GM23338 (cell line): ENCODE data around the gene ZBTB20. TPM values are rescaled to one million over a fixed set of nuclear protein-coding genes. Genes with fewer than 3 reads are reported as not detected.

Experiments used
- ATAC-seq: fragments of 200-7000 bp; cut with Tn5 transposase; 3 replicates; pipeline ENCODE4 v1.9.1; 2020
- DNase-seq: peaks from one replicate; pipeline ENCODE4 v3.0.0-alpha.2; 2015; ENCODE audit warnings: low spot score
- H2AFZ ChIP-seq: fragments of 200-600 bp; sonication (generic); 2 replicates; pipeline ENCODE4 v1.8.0; 2016; ENCODE audit warnings: antibody characterized with exemption, mild to moderate bottlenecking, moderate library complexity
- H3F3A ChIP-seq: fragments of 200-600 bp; sonication (generic); replicated peaks from 2 replicates; pipeline ENCODE4 v1.8.0; 2017; ENCODE audit warnings: antibody characterized with exemption, mixed run types, low read depth
- H3K27ac ChIP-seq: fragments of 200-600 bp; sonication (generic); 2 replicates; pipeline ENCODE4 v1.6.1; 2016; ENCODE audit warnings: low read depth
- H3K27me3 ChIP-seq: fragments of 200-600 bp; sonication (generic); 2 replicates; pipeline ENCODE4 v1.8.0; 2016; ENCODE audit warnings: mild to moderate bottlenecking, mixed run types, moderate library complexity; ENCODE audit not compliant: insufficient read depth
- H3K36me3 ChIP-seq: fragments of 200-600 bp; sonication (generic); 2 replicates; pipeline ENCODE4 v1.8.0; 2016; ENCODE audit warnings: mild to moderate bottlenecking; ENCODE audit not compliant: insufficient read depth
- H3K4me1 ChIP-seq: fragments of 200-600 bp; sonication (generic); 2 replicates; pipeline ENCODE4 v1.8.0; 2016; ENCODE audit warnings: mild to moderate bottlenecking, moderate library complexity; ENCODE audit not compliant: insufficient read depth
- H3K4me2 ChIP-seq: fragments of 200-600 bp; sonication (generic); 2 replicates; pipeline ENCODE4 v1.7.1; 2017; ENCODE audit warnings: mixed run types
- H3K4me3 ChIP-seq: fragments of 200-600 bp; sonication (generic); 2 replicates; pipeline ENCODE4 v1.6.1; 2016; ENCODE audit warnings: mixed run types
- H3K79me2 ChIP-seq: fragments of 200-600 bp; sonication (generic); replicated peaks from 2 replicates; pipeline ENCODE4 v1.8.0; 2017; ENCODE audit warnings: mild to moderate bottlenecking; ENCODE audit not compliant: insufficient read depth
- H3K9me2 ChIP-seq: fragments of 200-600 bp; sonication (generic); 2 replicates; pipeline ENCODE4 v1.8.0; 2017; ENCODE audit not compliant: insufficient read depth
- H4K20me1 ChIP-seq: fragments of 200-600 bp; sonication (generic); replicated peaks from 2 replicates; pipeline ENCODE4 v1.8.0; 2017; ENCODE audit warnings: mild to moderate bottlenecking; ENCODE audit not compliant: insufficient read depth
- H3K27ac Mint-ChIP-seq: 2 replicates; pipeline ENCODE4 v1.8.0; 2020; ENCODE audit warnings: inconsistent platforms, mild to moderate bottlenecking, moderate library complexity, mixed read lengths
- H3K27me3 Mint-ChIP-seq: 3 replicates; pipeline ENCODE4 v1.8.0; 2022; ENCODE audit warnings: low read depth, mild to moderate bottlenecking, moderate library complexity, mixed read lengths, inconsistent platforms; ENCODE audit not compliant: insufficient read depth, poor library complexity
- H3K36me3 Mint-ChIP-seq: 3 replicates; pipeline ENCODE4 v1.8.0; 2021; ENCODE audit warnings: low read depth, mild to moderate bottlenecking, inconsistent platforms, moderate library complexity, mixed read lengths
- H3K4me1 Mint-ChIP-seq: 3 replicates; pipeline ENCODE4 v1.8.0; 2020; ENCODE audit warnings: mild to moderate bottlenecking, inconsistent platforms, mixed read lengths
- H3K4me3 Mint-ChIP-seq: 3 replicates; pipeline ENCODE4 v1.8.0; 2021; ENCODE audit warnings: moderate library complexity, mild to moderate bottlenecking, inconsistent platforms, mixed read lengths
- H3K9me3 Mint-ChIP-seq: 3 replicates; pipeline ENCODE4 v1.8.0; 2020; ENCODE audit warnings: moderate library complexity, mild to moderate bottlenecking, inconsistent platforms, mixed read lengths
- CREB1 ChIP-seq: fragments of 250-450 bp; sonication (Bioruptor Pico); IDR thresholded peaks from 2 replicates; pipeline ENCODE4 v1.5.0; 2020; ENCODE audit warnings: low read depth, mild to moderate bottlenecking, moderate library complexity
- CTCF ChIP-seq, 2 experiments: fragments of 200-600 bp in 1 of 2; sonication (generic) in 1 of 2; conservative IDR thresholded peaks; 2 replicates each; pipeline versions ENCODE4 v1.5.1 to v1.6.1; 2016 to 2017; ENCODE audit warnings: antibody characterized with exemption in 2 of 2, low read depth in 2 of 2, mild to moderate bottlenecking in 2 of 2, moderate library complexity in 1 of 2
- ETS1 ChIP-seq: IDR thresholded peaks from 2 replicates; pipeline ENCODE4 v1.6.1; 2016; ENCODE audit warnings: antibody characterized with exemption
- EZH2 ChIP-seq: fragments of 200-600 bp; sonication (generic); IDR thresholded peaks from one replicate; pipeline ENCODE4 v1.8.0; 2017; ENCODE audit warnings: antibody characterized with exemption, mild to moderate bottlenecking, low read depth; ENCODE audit not compliant: unreplicated experiment
- EZH2phosphoT487 ChIP-seq: fragments of 200-600 bp; sonication (generic); IDR thresholded peaks from one replicate; pipeline ENCODE4 v1.8.1; 2018; ENCODE audit warnings: antibody characterized with exemption; ENCODE audit not compliant: unreplicated experiment
- JUNB ChIP-seq: IDR thresholded peaks from one replicate; pipeline ENCODE4 v1.6.1; 2016; ENCODE audit warnings: antibody characterized with exemption; ENCODE audit not compliant: unreplicated experiment
- NANOG ChIP-seq: IDR thresholded peaks from 2 replicates; pipeline ENCODE4 v1.6.1; 2016; ENCODE audit warnings: antibody characterized with exemption, borderline replicate concordance
- POLR2AphosphoS5 ChIP-seq: IDR thresholded peaks from 2 replicates; pipeline ENCODE4 v1.6.1; 2016; ENCODE audit warnings: antibody characterized with exemption, low read depth
- STAT1 ChIP-seq: IDR thresholded peaks from one replicate; pipeline ENCODE4 v1.6.1; 2016; ENCODE audit warnings: antibody characterized with exemption; ENCODE audit not compliant: unreplicated experiment
- ZNF114 ChIP-seq: fragments of 250-450 bp; sonication (Bioruptor Pico); IDR thresholded peaks from 2 replicates; pipeline ENCODE4 v1.5.0; 2020; ENCODE audit warnings: mild to moderate bottlenecking, moderate library complexity
- ZNF462 ChIP-seq: fragments of 250-450 bp; sonication (Bioruptor Pico); IDR thresholded peaks from 2 replicates; pipeline ENCODE4 v1.5.0; 2020; ENCODE audit warnings: mild to moderate bottlenecking, moderate library complexity
- polyA plus RNA-seq: library from polyadenylated mRNA; unstranded; fragments of >200 nt; fragmentation: Nextera tagmentation; extraction: Ambion mirVana; gene quantifications from 2 replicates; pipeline ENCODE4 v1.2.1, GENCODE V29; 2016
- total RNA-seq: library from RNA; depleted of rRNA; stranded (reverse); fragments of >200 nt; shearing (Covaris generic); gene quantifications from 2 replicates; pipeline ENCODE4 v1.2.3, GENCODE V29; 2014

Gene ZBTB20
- total and polyA plus RNA-seq, 2 experiments from 2014 or later: 2.0 to 3.3 TPM

- H3K4me2 ChIP-seq: 0 out of 2 replicates have a peak overlapping the region, but pooled peaks have one; percentile 25
- Mint-ChIP-seq H3K4me1 (peaks cover 20% of the 10 kb centered on the region), H3K27ac (no peak overlapping the region), H3K27me3 (no peaks in the 10 kb centered on the region), H3K4me3 (no peak overlapping the region), H3K9me3 (no peaks in the 10 kb centered on the region; the same call in 2 of the 3 replicates), H3K36me3 (no peaks in the 10 kb centered on the region)
- H3K9me2 ChIP-seq: no peaks in the 10 kb centered on the region; the same call in 1 of the 2 replicates
- H3K27ac ChIP-seq: no peak overlapping the region
- no peaks in the 10 kb centered on the region for H3K79me2 ChIP-seq
- no peaks in the 10 kb centered on the region for H4K20me1 ChIP-seq
- H3F3A ChIP-seq: no peaks in the 10 kb centered on the region
- ATAC-seq (no peak), DNase-seq (no peak)
- H3K27me3 ChIP-seq: no peaks in the 10 kb centered on the region
- peak overlapping the region; percentile 23; the same call in 1 of the 2 replicates for H2AFZ ChIP-seq
- TF ChIP-seq NANOG: no peak
- H3K4me3 ChIP-seq: no peak overlapping the region
- peaks cover 11% of the 10 kb centered on the region; the same call in 1 of the 2 replicates for H3K4me1 ChIP-seq
- no peaks in the 10 kb centered on the region for H3K36me3 ChIP-seq
Observed at GRCh38 chr3:114376516-114377185, 770.4 kb downstream of the ZBTB20 start.

- Mint-ChIP-seq H3K4me1 (peaks cover 22% of the 10 kb centered on the region), H3K27me3 (no peaks in the 10 kb centered on the region), H3K36me3 (no peaks in the 10 kb centered on the region), H3K27ac (no peak overlapping the region), H3K9me3 (no peaks in the 10 kb centered on the region; the same call in 2 of the 3 replicates), H3K4me3 (no peak overlapping the region)
- no peak overlapping the region for H3K27ac ChIP-seq
- no peak for ATAC-seq
- no peaks in the 10 kb centered on the region for H3K36me3 ChIP-seq
- H4K20me1 ChIP-seq: no peaks in the 10 kb centered on the region
- no peak for DNase-seq
- no peaks in the 10 kb centered on the region for H3K27me3 ChIP-seq
- no peak overlapping the region for H3K4me2 ChIP-seq
- H3K9me2 ChIP-seq: no peaks in the 10 kb centered on the region; the same call in 1 of the 2 replicates
- H3K4me3 ChIP-seq: no peak overlapping the region
- no peaks in the 10 kb centered on the region for H3K79me2 ChIP-seq
- no peak overlapping the region for H2AFZ ChIP-seq
- H3F3A ChIP-seq: no peaks in the 10 kb centered on the region
- peaks cover 11% of the 10 kb centered on the region; the same call in 1 of the 2 replicates for H3K4me1 ChIP-seq
- TF ChIP-seq ETS1 (no peak), NANOG (no peak), ZNF114 (CRISPR knock-in tag) (no peak), CTCF (conservative IDR thresholded peaks at IDR 0.05; ENCODE audit: low read depth in 2 of 2) (no peak), JUNB (no peak), EZH2phosphoT487 (no peak), EZH2 (no peak), ZNF462 (CRISPR knock-in tag) (no peak), POLR2AphosphoS5 (no peak), STAT1 (no peak), CREB1 (CRISPR knock-in tag) (no peak)
Observed at GRCh38 chr3:114375608-114376421, 771.3 kb downstream of the ZBTB20 start.
